Measurements from ENCODE around the gene STAG2.

STAG2 gene

DNA sequence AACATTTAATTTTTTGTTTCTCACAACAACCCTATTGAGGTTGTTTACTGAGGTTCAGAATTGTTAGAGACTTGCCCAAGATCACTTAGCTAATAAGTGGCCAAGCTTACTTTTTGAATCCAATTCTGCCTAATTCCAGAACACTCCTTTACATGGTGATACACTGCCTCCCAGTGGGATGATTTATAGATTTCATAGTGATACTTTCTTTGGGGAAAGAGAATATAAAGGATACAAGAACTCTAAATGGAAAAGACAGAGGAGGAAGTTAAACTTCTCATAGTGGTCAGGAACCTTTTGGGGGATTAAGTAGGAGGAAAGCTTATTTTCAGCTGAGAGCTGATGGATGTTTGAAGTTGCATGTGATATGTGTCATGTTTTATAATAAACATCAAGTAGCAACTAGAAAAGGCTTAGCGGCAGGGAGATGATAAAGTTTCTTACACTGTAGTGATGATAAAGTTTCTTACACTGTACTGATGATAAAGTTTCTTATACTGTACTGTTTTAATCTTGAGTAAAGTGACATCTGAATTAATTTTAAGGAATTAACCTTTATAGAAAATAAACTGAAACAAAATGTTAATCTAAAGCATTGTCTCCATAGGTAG, 15.3 kb downstream of the STAG2 start:
- DNase-seq = no peak

DNA sequence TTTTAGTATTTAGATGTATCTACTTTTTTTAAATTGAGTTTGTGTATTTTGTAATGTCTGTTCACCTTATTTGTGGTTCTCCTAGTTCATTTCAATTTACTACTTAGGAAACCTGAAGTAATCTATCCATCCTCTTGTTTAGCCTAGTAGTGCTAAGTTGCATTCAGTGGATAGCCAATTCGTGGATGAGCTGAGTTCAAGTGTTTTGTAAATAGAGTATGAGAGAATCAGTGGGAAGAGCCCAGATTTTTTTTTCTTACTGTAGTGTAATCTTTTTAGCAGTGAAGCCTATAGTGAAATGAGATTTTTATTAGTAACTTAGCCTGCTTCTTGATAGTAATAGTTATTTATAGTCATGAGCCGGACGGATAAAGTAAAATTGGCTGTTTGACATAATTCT, 21.7 kb downstream of the STAG2 start:
- DNase-seq = no peak

DNA sequence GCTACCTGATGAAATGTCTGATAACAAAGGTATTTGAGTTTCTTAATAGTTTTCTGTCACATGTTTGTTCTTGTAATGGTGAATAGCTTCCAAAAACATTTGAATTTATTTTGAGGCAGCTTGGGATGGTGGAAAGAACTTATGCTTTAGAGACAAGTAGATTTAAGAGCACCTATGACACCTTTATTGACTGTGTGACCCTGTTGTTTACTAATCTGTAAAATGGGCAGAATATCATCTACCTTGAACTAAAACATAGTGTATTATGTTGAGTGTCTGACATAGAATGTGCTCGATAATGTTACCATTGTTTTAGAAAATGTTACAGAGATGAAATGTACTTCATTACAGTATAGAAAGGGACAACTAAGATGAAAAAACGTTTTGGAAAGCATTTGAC, 24.9 kb downstream of the STAG2 start:
- no peak for DNase-seq

DNA sequence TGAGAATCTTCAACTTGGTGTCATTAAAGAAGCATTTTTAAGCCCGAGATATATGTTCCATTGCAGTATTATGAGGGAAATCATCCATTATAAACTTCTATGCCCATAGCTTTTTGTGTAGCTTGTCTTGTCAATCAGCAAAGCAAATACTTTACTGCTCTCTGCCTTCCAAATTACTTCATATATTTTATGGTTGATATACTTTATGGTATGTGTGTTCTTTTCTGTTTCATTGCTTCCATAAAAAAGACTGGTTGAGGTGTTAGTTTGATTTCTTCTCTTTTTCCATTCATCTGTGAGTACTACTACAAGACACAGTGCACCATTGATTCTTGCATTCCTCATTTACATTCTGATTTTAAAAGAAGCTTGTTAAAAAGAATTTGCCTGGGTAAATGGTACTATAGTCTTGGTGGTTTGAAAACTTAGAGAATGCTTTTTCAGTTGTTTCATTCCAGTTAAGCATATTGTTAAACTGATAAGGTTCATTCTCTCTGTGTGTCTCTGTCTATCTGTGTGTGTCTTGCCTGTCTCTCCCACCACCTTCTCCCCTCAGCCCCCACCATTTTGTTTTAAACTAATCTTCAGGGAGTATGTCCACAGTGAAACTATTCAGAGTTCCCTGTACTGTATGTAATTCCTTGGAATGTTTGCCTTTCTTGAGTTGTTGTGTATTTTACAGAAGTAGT, 27.1 kb downstream of the STAG2 start:
- DNase-seq = no peak

DNA sequence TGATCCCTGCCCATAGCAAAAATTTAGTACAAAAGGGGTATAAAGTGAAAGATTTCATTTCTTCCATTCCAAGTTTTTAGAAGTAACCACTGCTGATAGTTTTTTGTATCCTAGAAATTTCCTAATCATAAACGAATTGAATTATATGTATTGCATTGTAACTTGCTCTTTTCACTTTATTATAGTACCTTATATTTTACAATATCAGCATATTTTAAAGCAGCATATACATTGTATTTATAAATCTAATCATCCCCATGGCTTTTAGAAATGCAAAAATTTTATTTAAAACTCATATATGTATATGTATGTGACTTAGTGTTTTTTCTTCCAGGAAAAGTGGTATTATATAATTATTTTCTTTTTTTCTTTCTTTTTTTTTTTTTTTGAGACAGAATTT, 27.7 kb downstream of the STAG2 start:
- DNase-seq = no peak

DNA sequence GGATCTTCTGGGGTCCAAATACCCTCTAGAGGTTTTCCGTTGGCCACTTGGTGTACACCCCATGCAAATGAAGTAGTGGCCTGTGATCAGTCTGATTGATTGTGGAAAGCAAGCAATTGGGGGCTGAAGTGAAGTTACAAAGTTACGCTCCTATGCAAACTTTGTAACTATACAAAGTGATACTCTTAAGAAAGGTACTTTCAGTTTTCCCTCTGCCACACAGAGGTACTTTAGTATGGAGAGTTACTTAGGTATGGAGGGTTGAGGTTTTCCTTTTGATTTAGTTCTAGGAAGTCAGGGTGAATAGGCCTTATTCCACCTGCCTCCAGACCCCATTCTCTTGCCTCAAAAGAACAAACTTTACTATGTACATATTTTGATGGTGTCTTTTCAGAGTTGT, 28.7 kb downstream of the STAG2 start:
- no peak for DNase-seq

DNA sequence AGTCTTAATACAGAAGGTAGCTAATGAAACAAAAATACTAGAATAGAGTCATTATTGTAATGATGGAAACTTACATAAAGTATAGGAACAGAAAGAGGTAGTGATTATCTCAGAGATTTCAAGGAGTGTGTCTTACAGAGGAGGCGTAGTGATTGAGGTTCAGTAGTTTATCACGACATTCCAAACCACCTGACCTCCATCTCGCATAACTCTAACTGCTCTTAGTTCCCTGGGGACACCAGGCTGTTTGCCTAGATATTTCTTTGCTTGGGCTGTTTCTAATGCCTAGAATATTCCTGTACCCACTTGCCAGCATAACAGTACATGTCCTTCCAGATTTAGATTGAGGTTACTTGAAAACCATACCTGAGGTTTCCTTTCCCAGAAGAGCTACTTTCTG, 29.1 kb downstream of the STAG2 start:
- no peak for DNase-seq

DNA sequence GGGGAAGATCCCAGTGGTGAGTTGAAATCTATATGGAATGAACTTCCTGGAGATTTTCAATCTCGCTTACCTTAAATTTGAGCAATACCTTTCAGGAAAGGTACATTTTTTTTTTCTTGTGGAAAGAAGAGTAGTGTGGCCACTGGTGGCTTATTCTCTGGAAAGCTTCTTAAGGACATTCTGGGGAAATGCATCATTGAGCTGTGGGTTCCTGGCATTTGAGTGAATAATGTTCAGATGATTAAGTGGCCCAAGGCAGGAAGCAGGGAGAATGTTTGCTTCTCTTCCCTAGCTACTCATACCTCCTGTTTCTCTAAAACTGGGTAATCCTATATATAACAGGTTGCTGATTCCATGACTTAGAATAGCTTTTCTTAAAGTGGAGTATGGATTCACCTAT, 31.8 kb downstream of the STAG2 start:
- DNase-seq = no peak

DNA sequence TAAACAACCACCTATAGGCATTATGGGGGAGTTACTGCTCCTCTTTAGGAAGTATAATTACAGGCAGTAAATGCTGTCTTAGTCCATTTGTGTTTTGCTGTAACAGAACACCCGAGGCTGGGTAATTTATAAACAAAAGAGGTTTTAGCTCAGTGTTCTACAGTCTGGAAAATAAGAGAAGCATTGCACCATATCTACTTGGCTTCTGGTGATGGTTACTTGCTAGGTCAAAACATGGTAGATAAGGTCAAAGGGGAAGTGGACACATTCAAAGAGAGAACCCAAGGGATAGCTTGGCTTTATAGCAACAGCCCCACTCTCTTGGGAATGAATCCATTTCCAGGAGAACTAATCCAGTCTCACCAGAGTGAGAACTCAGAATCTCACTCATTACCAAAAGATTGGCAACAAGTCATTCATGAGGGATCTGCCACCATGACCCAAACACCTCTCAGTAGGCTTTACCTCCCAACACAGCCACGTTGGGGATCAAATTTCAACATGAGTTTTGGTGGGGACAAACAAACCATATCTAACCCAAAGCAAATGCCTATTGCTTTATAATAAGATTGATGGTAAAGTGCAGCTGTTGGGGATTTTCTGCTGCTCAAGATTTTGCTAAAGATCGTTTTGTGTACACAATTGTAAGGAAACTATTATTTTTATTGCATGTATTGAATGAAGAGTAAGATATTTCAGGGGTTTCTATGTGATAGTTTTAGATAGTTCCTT, 32.6 kb downstream of the STAG2 start:
- DNase-seq = no peak

DNA sequence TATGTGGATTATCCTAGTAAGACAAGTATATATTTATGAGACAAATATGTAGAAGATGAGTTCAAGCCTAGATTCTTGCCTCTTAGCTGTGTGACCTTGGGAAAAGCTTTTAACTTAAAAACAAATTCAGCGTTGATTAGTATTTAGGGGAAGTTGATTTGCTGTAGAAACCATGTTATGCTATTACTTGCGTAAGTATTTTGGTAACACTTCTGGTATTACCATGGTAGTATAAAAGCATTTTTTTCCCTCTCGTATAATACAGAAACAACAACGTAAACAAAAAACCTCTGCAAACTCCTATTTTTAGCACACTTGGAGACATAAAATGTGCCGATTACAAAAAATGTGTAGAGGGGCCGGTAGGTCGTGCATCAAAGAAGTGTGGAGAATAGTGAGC, 33.2 kb downstream of the STAG2 start:
- DNase-seq = no peak

DNA sequence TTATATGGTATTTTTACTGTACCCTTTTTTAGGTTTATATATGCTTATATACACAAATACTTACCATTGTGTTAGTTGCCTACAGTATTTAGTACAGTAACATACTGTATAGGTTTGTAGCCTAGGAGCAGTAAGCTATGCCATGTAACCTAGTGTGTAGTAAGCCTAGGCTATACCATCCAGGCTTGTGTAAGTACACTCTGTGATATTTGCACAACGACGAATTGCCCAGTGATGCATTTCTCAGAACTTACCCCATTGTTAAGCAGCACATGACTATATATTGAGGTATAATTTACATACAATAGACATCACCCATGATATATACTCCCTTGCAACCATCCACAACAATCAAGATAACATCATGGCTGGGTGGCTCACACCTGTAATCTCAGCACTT, 40.1 kb downstream of the STAG2 start:
- no peak for DNase-seq

DNA sequence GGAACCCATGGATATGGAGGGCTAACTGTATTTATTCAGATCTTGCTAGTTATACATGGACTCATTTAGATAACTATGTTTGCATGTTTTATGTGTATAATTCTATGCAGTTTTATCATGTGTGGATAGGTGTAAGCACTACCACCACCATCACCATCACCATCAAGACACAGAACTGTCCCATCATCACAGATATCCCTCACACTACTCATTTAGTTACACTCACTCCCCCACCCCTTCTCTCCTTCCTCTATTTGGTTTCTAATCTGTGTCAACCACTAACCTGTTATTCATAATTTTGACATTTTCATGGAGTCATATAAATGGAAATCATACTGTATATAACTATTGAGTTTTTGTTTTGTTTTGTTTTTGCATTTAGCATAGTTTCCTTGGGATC, 43.7 kb downstream of the STAG2 start:
- no peak for DNase-seq

DNA sequence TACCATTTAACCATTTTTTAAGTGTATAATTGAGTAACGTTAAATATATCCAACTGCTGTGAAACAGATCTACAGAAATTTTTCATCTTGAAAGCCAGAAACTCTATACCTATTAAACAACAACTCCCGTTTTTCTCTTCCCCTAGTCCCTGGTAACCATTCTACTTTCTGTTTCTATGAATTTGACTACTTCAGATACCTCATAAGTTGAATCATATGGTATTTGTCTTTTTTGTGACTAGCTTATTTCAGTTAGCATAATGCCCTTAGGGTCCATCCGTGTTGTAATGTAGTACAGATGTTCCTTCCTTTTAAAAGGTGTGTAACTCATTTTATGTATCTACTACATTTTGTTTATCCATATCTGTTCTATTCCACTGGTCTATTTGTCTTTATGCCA, 48.7 kb downstream of the STAG2 start:
- no peak for DNase-seq

DNA sequence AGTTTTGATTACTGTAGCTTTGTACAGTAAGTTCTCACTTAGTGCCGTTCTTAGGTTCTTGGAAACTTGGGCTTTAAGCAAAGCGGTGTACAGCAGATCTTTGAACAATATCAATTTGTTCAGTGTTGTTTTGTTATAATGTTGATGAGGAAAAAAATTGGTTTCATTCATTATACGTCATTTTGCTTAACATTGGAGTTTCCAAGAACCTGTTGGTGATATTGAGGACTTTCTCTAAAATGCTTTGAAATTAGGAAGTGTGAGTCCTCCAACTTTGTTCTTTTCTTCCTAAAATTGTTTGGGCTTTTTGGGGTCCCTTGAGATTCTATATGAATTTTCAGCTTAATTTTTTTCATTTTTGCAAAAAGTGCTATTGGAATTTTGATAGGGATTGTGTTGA, 49.1 kb downstream of the STAG2 start:
- no peak for DNase-seq

DNA sequence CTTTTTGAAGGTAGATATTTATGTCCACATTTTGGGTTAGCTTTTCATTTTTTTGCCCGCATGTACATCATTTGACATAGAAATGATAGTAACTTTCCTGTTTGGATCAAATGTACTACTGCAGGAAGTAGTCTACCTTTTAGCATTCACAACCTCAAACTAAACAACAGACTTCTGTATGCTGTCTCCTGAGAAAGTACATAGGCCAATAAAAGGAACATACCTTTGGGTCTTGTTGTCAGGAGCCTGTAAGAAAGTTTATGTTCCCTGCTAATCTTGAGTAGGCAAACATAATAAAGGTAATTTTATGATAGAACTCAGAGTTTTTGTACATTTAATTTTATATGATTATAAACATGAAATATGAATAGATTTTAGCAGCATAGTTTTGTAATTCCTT, 54.2 kb downstream of the STAG2 start:
- DNase-seq = no peak

DNA sequence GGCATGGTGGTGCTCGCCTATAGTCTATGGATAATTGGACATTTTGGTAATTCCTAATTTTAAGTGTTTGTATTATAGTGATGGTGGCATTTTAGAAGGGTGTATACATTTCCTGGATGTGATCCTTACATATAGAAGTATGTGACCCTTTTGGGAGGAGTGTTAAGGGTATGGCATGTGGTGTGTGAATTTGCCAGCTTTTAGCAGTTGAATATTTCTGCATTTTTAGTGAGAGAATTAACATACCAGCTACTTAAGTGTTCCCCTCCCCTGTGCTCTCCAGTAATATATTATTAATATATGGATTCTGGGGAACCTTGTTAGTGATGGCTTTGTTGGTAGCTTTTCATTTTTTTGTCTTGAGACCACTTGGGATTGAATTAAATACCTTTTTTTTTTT, 55.3 kb downstream of the STAG2 start:
- DNase-seq = no peak

DNA sequence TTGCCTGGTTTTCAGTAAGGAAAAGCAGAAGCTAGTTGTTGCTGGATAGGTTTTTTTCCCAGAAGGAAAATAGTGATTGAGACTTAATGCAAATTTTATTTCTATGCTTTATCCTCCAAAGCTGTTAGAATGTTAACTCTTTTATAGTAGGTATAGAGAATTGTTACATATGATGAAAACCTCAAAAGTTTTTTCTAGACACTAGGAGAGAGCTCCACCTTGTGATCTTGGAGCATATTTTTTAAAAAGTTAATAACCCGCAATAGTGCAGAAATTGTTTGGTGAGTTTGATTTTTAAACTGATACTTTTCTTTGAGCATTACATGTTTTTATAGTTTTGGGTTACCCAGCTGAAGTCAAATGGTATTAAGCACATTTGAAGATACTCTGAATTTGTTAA, 56.5 kb downstream of the STAG2 start:
- no peak for DNase-seq

DNA sequence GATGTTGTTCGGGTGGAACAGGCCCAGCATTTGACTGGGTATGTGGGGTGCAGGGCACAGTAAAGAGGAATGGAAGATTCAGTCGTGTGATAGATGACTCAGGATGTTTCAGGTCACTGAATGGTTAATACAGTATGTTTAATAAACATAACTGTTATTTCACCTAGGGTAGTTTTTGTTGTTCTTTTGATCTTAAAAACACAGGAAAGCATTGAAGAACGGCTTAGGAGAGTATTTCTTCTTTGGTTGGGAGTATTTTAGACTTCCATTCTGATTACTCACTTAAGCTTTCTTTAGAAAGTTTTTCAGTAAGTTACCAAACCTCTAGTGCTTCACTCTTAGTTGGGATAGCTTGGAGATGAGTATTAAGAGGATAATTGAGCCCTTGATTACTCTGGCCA, 62.3 kb downstream of the STAG2 start:
- no peak for DNase-seq

DNA sequence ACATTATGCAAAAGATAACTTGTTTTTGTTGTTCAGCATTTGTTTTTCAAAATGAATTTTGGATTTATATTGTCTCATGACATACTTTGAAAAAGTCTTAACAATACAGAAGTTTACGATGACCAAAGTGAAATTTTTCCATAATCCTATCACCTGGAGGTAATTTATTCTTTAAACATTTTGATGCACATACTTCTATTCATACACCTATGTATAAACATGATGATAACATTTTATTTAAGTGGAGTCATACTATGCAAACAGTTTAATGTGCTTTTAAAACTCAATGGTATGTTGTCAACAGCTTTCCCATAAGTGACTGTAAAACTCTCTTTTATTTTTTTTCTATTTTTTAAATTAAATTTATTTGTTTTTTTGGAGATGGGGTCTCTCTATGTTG, 65.0 kb downstream of the STAG2 start:
- DNase-seq = no peak

DNA sequence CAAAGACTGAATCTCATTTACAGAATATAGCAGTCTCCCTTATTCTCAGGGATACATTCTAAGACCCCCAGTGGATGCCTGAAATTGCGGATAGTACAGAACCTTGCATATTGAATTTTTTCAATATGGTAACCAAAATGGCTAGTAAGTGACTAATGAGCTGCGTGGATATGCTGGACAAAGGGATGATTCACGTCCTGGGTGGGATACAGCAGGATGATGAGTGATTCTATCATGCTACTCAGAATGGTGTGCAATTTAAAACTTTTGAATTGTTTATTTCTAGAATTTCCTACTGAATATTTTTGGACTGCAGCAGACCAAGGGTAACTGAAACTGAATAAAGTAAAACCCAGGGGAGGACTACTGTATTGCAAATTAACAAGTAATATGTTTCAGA, 66.7 kb downstream of the STAG2 start:
- no peak for DNase-seq

DNA sequence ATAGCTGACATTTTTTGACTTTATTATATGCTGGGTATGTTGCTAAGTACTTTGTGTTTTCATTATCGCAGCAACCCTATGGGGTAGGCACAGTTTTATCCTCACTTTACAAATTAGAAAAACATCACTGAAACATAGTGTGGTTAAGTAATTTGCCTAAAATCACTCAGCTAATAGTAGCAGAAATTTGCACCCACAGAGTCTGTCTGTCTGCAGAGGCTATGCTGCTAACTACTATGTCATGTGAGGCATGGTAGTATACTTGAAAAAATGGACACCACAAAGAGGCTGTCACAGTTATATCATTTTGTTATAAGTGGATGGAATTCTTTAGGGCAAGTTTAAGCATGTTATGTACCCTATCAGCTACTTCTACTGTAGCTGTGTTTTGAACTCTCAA, 69.0 kb downstream of the STAG2 start:
- DNase-seq = no peak

DNA sequence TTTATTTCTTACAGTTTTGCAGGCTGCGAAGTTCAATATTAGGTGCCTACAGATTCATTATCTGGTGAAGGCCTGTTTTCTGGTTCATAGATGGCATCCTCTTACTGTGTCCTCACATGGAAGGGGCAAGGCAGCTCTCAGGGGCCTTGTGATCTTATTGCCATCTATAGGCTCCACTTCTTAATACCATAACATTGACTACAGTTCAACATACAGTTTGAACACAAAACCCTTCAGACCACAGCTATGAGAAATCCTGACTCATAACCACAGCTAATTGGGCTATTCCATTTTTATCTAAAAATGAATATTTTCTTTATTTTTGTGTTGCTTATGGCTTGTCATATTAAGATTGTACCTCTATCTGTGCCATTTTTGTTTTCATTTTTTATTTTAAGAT, 72.3 kb downstream of the STAG2 start:
- no peak for DNase-seq

DNA sequence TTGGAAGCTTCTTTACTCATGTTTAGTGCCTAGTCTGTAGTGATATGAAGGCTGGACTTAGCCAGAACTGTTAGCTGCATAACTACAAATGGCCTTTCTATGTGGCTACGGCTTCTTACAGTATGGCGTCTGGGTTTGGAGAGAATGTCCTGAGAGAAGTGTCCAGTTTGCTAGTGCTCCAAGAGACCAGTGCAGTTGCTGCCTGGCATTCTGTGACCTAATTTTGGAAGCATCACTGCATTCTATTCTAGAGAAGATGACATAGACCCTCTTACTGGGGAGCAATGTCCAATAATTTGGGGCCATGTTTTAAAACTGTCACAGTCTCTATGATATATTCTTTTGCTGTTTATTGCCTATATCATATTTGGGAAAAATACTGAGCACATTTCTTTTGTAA, 74.2 kb downstream of the STAG2 start:
- no peak for DNase-seq

DNA sequence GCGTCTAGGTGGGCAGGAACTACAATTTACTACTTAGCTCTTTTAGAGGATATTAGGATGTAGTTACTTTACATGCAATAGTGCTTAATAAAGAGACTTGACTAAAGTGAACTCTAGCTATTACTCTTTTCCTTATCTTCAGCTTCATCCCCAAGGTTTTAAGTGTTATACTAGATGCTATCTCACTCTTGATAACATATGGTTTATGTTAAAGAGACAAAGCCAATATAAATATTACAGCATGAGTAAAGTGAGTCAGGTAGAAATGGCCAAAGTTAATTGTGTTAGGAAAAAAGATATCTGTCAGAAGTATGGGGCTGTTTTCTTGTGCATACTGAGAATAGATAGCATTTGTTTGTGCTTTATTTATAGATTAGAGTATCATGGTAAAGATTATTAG, 80.5 kb downstream of the STAG2 start:
- no peak for DNase-seq

DNA sequence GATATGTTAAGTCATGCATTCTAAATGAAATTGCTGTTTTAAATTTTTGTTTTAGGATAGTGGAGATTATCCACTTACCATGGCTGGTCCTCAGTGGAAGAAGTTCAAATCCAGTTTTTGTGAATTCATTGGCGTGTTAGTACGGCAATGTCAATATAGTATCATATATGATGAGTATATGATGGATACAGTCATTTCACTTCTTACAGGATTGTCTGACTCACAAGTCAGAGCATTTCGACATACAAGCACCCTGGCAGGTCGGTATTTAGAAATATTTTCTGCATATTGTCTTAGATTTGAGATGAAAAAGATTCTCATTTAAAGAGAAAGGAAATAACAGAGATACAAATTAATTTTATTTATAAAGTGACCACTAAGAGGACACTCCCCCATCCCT, 83.6 kb downstream of the STAG2 start:
- no peak for DNase-seq

All from GDM1 (cell line).